Spleen (tissue), 11 donors: ENCODE measurements around the gene RUSC2. TPM values are rescaled to one million over a fixed set of nuclear protein-coding genes. Genes with fewer than 3 reads are reported as not detected.
A peak's percentile ranks its signal among the peaks of the same experiment; 100 is the strongest.

Source experiments
- DNase-seq: peaks from one replicate; pipeline ENCODE4 v3.0.0-alpha.2; 2020
- H3K27ac ChIP-seq, 8 donors: fragments of 200-600 bp; sonication (generic) in 7 of 8; 1 replicate in 4 of 8; 2 replicates in 4 of 8; pipeline versions ENCODE4 v1.5.0 to v1.8.0; 2016 to 2021; ENCODE audit warnings: inconsistent platforms in 4 of 8, mild to moderate bottlenecking in 4 of 8, moderate library complexity in 1 of 8
- H3K27me3 ChIP-seq, 7 donors: fragments of 200-600 bp; sonication (generic) in 6 of 7; replicated peaks in 1 of 7; 1 replicate in 4 of 7; 2 replicates in 3 of 7; pipeline versions ENCODE4 v1.5.0 to v1.8.0; 2016 to 2021; ENCODE audit warnings: inconsistent platforms in 3 of 7, mild to moderate bottlenecking in 1 of 7
- H3K36me3 ChIP-seq, 6 donors: fragments of 200-600 bp; sonication (generic) in 5 of 6; 1 replicate in 4 of 6; 2 replicates in 2 of 6; pipeline versions ENCODE4 v1.5.0 to v1.8.0; 2016 to 2021; ENCODE audit warnings: inconsistent platforms in 2 of 6
- H3K4me1 ChIP-seq, 6 donors: fragments of 200-600 bp; sonication (generic) in 5 of 6; 1 replicate in 3 of 6; 2 replicates in 3 of 6; pipeline versions ENCODE4 v1.5.0 to v1.8.0; 2016 to 2021; ENCODE audit warnings: inconsistent platforms in 3 of 6
- H3K4me3 ChIP-seq, 8 donors: fragments of 200-600 bp; sonication (generic) in 7 of 8; 1 replicate in 4 of 8; 2 replicates in 4 of 8; pipeline versions ENCODE4 v1.5.0 to v1.8.0; 2016 to 2021; ENCODE audit warnings: inconsistent platforms in 4 of 8, mild to moderate bottlenecking in 4 of 8, moderate library complexity in 2 of 8
- H3K9me3 ChIP-seq, 8 donors: fragments of 200-600 bp; sonication (generic) in 7 of 8; 1 replicate in 4 of 8; 2 replicates in 4 of 8; pipeline versions ENCODE4 v1.5.0 to v1.8.0; 2016 to 2021; ENCODE audit warnings: inconsistent platforms in 4 of 8
- POLR2A ChIP-seq, 3 donors: fragments of 450-650 bp; IDR thresholded peaks; one replicate each; pipeline ENCODE4 v1.5.1; 2017; ENCODE audit warnings: antibody characterized with exemption in 3 of 3, mild to moderate bottlenecking in 1 of 3
- POLR2AphosphoS5 ChIP-seq, 3 donors: sonication (generic); formaldehyde crosslinking; IDR thresholded peaks; one replicate each; pipeline ENCODE4 v1.5.1; 2017; ENCODE audit warnings: antibody characterized with exemption in 3 of 3
- WGBS, 5 donors: extraction: QIAGEN DNeasy Blood & Tissue Kit in 3 of 5; methylation state at CpG; one replicate each; pipeline versions ENCODE4 v1.1.5 to v1.1.7; 2013 to 2018; 5-methylcytosine and 5-hydroxymethylcytosine counted together
- intact Hi-C: fragments of 100-400 bp; cut with DNase I; formaldehyde crosslinking; loops from one replicate; pipeline ENCODE4 v1.15.0; 2023; ENCODE audit warnings: low total_unique reads
- polyA plus RNA-seq, 3 donors: library from polyadenylated mRNA; stranded (reverse); fragments of 200-250 nt; gene quantifications; one replicate each; pipeline ENCODE4 v1.2.1, GENCODE V29; 2013
- total RNA-seq, 7 donors: library from RNA; depleted of rRNA in 3 of 7; stranded (reverse); fragments of >200 nt in 3 of 7; fragmentation: NEBNext Ultra II Directional in 4 of 7; extraction: Animal tissue kit (Norgen Biotek cat#: 25700) in 4 of 7; gene quantifications; one replicate each; pipeline versions ENCODE4 v1.1.0 to v1.2.1, GENCODE V29; 2016 to 2021
- TF ChIP-seq, protein P1 (sequence below), 11 experiments: fragments of 200-600 bp in 7 of 11; fragments of 450-650 bp in 4 of 11; sonication (generic) in 4 of 11; IDR thresholded peaks in 8 of 11; conservative IDR thresholded peaks in 3 of 11; 1 replicate in 7 of 11; 2 replicates in 4 of 11; pipeline versions ENCODE4 v1.4.0 to v1.8.0; 2016 to 2021; ENCODE audit warnings: antibody characterized with exemption in 11 of 11, inconsistent platforms in 4 of 11, mild to moderate bottlenecking in 1 of 11
- donor health status: healthy with polysubstance abuse.
- donor health status: DM: no; HTN: no; CAD: no; lungs with moderate emphysema.
- donor health status: DM: no; HTN: no; CAD: no.
- donor health status: Bipolar disorder and iron deficiency.
- donor health status: healthy.
- donor health status: DM: no; HTN: no; CAD: no.
- donor health status: DM: yes; HTN: yes; CAD: no.

RUSC2 gene
- total and polyA plus RNA-seq, 10 donors = 2.5 to 41.9 (median 14.7) TPM

DNA sequence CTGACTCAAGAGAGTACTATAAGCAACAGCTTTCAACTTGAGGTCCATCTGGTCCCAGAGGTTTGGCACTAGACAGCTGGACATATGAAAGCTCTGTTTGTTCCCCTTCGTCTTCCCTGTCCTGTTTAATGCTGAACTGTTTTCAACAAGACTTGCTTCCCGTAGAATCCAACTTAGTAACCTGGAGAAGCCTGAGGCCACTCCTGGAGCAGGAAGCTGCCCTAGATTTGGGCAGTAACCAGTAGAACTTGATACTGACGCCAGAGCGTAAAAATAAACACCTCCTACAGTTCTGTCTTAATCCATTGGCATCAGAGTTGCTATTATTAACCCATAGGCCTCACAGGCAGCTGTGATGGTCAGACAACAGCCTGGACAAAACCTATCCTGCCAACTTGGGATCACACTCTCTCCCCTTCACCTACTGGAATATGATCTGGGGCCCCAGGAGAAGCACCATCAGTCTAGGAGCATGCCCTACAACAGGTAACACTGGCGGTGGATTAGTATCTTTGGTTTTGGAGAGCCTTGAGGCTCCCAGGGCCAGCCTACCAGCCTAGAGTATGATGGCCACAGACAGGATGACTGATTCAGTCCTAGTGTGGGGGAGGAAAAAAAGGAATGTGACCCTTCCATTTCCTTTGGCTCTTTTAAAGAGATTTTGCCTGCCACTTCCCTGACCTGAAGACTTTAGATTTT, 29.2 kb downstream of the RUSC2 start:
- intact Hi-C loops = no loop called here
- H3K27me3 ChIP-seq = no peaks in the 10 kb centered on the region
- H3K36me3 ChIP-seq = no peaks in the 10 kb centered on the region
- H3K9me3 ChIP-seq = no peaks in the 10 kb centered on the region
- WGBS, 5 donors = 75 to 84% (median 81%) methylated on average over 5 of the region's 5 CpGs
- TF ChIP-seq, protein P1, sequence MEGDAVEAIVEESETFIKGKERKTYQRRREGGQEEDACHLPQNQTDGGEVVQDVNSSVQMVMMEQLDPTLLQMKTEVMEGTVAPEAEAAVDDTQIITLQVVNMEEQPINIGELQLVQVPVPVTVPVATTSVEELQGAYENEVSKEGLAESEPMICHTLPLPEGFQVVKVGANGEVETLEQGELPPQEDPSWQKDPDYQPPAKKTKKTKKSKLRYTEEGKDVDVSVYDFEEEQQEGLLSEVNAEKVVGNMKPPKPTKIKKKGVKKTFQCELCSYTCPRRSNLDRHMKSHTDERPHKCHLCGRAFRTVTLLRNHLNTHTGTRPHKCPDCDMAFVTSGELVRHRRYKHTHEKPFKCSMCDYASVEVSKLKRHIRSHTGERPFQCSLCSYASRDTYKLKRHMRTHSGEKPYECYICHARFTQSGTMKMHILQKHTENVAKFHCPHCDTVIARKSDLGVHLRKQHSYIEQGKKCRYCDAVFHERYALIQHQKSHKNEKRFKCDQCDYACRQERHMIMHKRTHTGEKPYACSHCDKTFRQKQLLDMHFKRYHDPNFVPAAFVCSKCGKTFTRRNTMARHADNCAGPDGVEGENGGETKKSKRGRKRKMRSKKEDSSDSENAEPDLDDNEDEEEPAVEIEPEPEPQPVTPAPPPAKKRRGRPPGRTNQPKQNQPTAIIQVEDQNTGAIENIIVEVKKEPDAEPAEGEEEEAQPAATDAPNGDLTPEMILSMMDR (IDR thresholded peaks at IDR 0.05 in 8 of 11, conservative IDR thresholded peaks at IDR 0.05 in 3 of 11) = no peak
- TF ChIP-seq POLR2A (IDR thresholded peaks at IDR 0.05) (no peak), POLR2AphosphoS5 (IDR thresholded peaks at IDR 0.05) (no peak)
- H3K4me1 ChIP-seq = peaks cover 0 to 35% (median 7%) of the 10 kb centered on the region in 6 donors
- no peak for DNase-seq
- peak overlapping the region in 7 of 8 donors; percentile 33 to 72 (median 48) for H3K27ac ChIP-seq
- no peak overlapping the region for H3K4me3 ChIP-seq

DNA sequence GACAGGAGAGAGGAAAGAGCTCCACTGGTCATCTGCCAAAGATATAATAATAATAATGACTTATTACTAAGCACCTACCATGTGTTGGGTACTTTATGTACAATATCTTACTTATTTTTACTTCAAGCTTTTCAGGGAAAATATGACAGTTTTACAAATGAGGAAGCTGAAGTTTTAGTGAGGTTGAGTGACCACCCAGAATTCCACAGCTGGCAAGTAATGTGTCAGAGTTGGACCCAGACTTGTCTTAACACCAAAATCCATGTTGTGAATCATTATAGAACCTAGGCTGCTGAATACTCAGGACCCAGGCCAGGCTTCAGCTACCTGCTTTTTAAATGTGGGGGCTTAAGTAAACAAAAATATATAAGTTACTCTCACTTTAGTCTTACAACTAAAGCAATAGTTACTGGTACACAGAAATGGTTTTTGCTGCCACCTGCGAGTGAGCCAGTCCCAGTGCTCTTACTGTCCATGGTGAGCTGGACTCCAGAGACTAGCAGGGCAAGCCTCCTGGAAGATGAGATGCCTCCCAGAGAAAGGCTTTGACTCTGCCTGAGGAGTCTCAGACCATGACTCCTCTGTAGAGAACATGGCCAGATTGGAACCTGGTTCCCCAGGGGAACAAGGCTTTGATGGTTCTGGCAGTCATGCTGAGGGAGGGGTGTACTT, 29.9 kb downstream of the RUSC2 start:
- DNase-seq = no peak
- 86 to 96% (median 91%) methylated on average over 1 of the region's 1 CpG for WGBS, 5 donors
- intact Hi-C loops = no loop called here
- no peaks in the 10 kb centered on the region for H3K36me3 ChIP-seq
- TF ChIP-seq POLR2A (IDR thresholded peaks at IDR 0.05) (no peak), POLR2AphosphoS5 (IDR thresholded peaks at IDR 0.05) (no peak)
- TF ChIP-seq, protein P1 (IDR thresholded peaks at IDR 0.05 in 8 of 11, conservative IDR thresholded peaks at IDR 0.05 in 3 of 11) = no peak
- peak overlapping the region in 7 of 8 donors; percentile 17 to 72 (median 42) for H3K27ac ChIP-seq
- no peak overlapping the region for H3K4me3 ChIP-seq
- H3K27me3 ChIP-seq = no peaks in the 10 kb centered on the region
- peaks cover 0 to 35% (median 7%) of the 10 kb centered on the region in 6 donors for H3K4me1 ChIP-seq
- H3K9me3 ChIP-seq = no peaks in the 10 kb centered on the region

DNA sequence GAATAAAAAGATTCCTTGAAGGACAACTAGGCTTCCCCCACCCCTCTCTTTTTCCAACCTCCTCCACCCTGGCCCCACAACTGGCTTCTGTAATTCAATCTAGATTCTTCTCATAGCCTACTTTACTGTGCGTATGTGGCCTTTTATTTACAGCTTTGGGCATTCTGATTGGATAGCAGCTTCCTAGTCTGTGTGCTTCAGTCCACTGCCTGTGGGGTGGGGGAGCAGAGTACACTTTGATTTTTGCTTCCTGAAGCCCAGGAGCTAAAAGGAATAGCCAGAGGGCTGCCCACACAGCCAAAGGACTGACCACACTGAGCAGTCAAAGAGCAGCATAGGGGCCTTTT, 30.4 kb downstream of the RUSC2 start:
- WGBS, 5 donors = 84 to 92% (median 89%) methylated on average over 1 of the region's 1 CpG
- Histone ChIP-seq H3K36me3 (no peaks in the 10 kb centered on the region), H3K9me3 (no peaks in the 10 kb centered on the region), H3K4me1 (peaks cover 0 to 35% (median 7%) of the 10 kb centered on the region in 6 donors), H3K27ac (peak overlapping the region in 7 of 8 donors; percentile 17 to 72 (median 42)), H3K27me3 (no peaks in the 10 kb centered on the region), H3K4me3 (no peak overlapping the region)
- DNase-seq = no peak
- intact Hi-C loops = no loop called here
- no peak for TF ChIP-seq POLR2AphosphoS5 (IDR thresholded peaks at IDR 0.05)
- TF ChIP-seq, protein P1 (IDR thresholded peaks at IDR 0.05 in 8 of 11, conservative IDR thresholded peaks at IDR 0.05 in 3 of 11) = no peak
- no peak for TF ChIP-seq POLR2A (IDR thresholded peaks at IDR 0.05)

DNA sequence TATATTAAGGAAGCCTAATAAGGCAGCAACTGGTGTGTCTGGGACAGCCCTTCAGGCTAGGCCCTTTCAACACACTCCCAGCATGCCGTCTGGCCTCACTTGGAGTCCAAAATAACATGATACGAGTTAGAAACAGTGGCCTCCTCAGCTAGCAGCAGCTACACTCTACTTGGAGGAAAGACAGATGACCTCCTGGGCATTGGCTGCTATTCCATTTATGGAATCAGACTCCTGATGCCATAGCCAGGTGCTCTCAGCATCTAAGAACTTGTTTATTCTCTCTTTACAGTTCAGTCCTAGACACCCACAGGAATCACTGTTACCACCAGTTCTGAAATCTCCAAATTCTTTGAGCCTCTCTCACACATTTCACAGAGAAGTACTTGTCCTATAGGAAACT, 31.8 kb downstream of the RUSC2 start:
- Histone ChIP-seq H3K36me3 (no peaks in the 10 kb centered on the region), H3K4me1 (peaks cover 3 to 46% (median 15%) of the 10 kb centered on the region in 6 donors), H3K27me3 (no peaks in the 10 kb centered on the region), H3K9me3 (no peaks in the 10 kb centered on the region), H3K4me3 (no peak overlapping the region), H3K27ac (peak overlapping the region in 2 of 8 donors; percentile 65 to 72)
- TF ChIP-seq POLR2A (IDR thresholded peaks at IDR 0.05) (no peak), POLR2AphosphoS5 (IDR thresholded peaks at IDR 0.05) (no peak)
- TF ChIP-seq, protein P1 (IDR thresholded peaks at IDR 0.05 in 8 of 11, conservative IDR thresholded peaks at IDR 0.05 in 3 of 11) = no peak
- DNase-seq = no peak
- WGBS, 5 donors = 73 to 83% (median 77%) methylated on average over 2 of the region's 2 CpGs
- intact Hi-C loops = no loop called here
